ENCODE data around the gene CLDN1.

CLDN1 gene

DNA sequence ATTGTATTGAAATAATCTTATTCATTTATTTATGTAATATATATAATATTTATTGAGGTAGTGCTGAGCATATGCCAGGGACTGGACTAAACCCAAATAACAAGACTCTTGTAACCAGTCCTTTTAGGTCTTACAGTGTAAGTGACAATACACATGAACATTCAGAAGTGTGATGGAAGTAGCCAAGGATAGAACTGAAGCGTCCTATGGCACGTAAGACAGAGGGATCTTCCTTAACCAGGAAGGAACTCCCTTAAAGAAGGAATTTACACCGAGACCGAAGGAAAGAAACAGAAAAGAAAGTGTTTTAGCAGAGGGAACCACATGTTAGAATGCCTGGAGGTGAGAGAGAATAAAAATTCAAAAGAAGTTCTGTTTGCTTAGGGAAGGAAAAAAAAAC is 23.6 kb upstream of the CLDN1 start:
- Mint-ChIP-seq H3K27ac (no peak overlapping the region), H3K4me1 (no peaks in the 10 kb centered on the region), H3K27me3 (no peaks in the 10 kb centered on the region), H3K36me3 (no peaks in the 10 kb centered on the region), H3K9me3 (peaks cover 10 to 20% of the 10 kb centered on the region in 2 donors), H3K4me3 (no peak overlapping the region)
- DNase-seq = no peak
- no peak for ATAC-seq (replicated peaks)

DNA sequence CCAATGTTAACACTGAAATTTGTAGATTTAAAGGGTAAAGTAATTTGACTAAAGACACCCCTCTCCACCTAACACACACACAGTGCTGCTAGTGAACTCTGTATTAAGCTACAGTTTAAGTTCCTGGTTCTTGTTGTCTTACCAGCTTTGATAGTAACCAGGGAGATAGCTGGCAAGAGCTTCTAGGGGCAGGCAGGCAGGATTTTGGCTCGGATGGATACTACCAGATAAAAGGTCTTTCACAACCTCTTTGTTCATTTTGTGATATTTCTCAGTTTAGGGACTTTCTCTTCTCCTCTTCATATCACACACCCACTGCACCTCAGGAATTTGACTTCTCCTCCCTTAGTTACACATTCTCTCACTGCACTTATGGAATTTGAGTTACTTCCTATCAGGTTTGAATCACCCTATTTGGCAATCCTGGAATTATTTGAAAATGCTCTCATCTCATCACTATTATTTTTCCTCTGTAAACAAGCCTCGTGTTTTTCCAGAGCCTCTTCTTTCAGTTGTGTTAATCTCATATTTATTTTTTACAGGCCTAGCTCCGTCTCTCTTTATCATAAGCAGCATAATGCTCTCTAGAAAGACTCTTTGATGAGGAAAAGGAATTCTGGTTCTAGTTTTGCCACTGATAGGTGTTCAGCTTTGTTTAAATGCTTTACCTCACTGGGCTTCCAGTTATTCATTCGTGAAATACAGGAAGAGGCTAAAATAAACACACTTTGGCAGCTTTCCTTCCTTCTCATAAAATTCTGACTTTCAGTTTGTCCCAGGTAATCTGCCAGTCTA is 23.0 kb upstream of the CLDN1 start:
- no peak for ATAC-seq (replicated peaks)
- Mint-ChIP-seq H3K27me3 (no peaks in the 10 kb centered on the region), H3K36me3 (no peaks in the 10 kb centered on the region), H3K4me3 (no peak overlapping the region), H3K27ac (no peak overlapping the region), H3K9me3 (peaks cover 10 to 20% of the 10 kb centered on the region in 2 donors), H3K4me1 (no peaks in the 10 kb centered on the region)
- DNase-seq = no peak

DNA sequence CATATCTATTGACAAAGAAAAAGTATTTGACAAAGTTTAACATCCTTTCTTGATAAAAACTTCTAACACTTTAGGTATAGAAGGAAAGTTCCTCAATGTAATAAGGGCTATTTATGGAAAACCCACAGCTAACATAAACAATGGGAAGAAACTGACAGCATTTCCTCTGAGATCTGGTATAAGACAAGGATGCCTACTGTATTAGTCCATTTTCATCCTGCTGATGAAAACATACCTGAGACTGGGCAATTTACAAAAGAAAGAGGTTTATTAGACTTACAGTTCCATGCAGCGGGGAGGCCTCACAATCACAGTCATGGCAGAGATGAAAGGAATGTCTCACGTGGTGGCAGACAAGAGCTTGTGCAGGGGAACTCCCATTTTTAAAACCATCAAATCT is 17.8 kb upstream of the CLDN1 start:
- Mint-ChIP-seq H3K36me3 (no peaks in the 10 kb centered on the region), H3K27ac (no peak overlapping the region), H3K9me3 (peaks cover 2 to 11% of the 10 kb centered on the region in 2 donors), H3K27me3 (no peaks in the 10 kb centered on the region), H3K4me1 (no peaks in the 10 kb centered on the region), H3K4me3 (no peak overlapping the region)
- ATAC-seq (replicated peaks) = no peak
- no peak for DNase-seq

DNA sequence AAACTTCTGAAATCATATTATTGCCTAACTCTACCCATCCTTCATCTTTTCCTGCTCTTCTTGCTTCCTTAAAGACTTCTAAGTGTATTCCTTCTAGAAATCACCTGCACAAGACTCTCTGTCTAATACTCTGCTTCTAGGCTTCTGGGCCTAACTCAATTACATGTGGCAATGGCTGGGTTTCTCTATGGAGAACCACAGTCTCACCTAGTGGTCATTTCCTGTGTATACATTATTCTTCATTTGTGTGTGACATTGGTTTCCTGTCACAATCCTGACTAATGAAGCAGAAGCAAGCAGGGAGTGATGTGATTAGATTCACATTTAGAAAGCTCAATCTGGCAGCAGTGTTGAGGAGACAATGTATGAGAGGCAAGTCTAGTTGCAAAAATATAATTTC is 16.9 kb upstream of the CLDN1 start:
- no peak overlapping the region for H3K27ac Mint-ChIP-seq

DNA sequence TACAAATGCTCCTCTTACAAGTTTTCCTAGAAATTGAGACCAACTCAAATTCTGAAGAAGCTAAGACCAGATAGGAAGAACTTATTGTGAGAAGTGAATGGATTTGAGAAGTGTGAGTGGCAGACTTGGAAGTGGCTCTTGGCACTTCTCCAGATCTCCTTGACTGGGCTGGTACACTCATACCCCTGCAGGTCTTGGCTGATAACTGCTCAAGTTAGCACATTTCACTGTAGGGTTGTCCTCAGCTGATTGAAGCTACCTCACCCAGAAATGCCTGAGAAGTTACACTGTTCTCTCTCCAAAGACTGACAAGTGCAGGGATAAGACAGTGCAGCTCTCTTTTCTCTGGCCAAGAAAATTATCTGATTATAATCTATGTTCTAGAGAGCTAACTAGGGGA is 16.5 kb upstream of the CLDN1 start:
- ATAC-seq (replicated peaks) = no peak
- no peak overlapping the region for H3K4me3 Mint-ChIP-seq

More for the DNA sequence above, 16.9 kb upstream of the CLDN1 start:
- Mint-ChIP-seq H3K36me3 (no peaks in the 10 kb centered on the region), H3K4me3 (no peak overlapping the region), H3K27me3 (no peaks in the 10 kb centered on the region), H3K4me1 (no peaks in the 10 kb centered on the region), H3K9me3 (peaks cover 2 to 11% of the 10 kb centered on the region in 2 donors)
- DNase-seq (no peak), ATAC-seq (replicated peaks) (no peak)

DNA sequence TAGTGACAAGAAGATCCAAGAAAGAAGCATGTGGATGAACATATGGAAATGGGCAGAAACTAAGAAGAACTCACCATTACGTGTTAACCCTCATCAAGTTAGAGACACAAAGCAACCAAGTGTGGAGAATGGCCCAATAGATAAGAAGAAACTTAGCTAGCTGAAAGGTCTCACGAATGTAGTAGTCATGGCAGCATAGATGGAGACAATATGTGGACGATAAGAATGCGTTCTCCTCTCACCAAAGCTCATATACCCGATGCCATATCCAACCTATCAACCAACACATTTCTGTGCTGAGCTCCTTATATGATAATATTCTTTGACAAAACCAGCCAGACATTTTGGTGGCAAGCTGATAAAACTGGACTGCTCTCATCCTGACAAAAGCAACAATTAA is 15.1 kb upstream of the CLDN1 start:
- Mint-ChIP-seq H3K4me3 (no peak overlapping the region), H3K36me3 (no peaks in the 10 kb centered on the region), H3K9me3 (peaks cover 2 to 10% of the 10 kb centered on the region in 2 donors), H3K27ac (no peak overlapping the region), H3K4me1 (no peaks in the 10 kb centered on the region), H3K27me3 (no peaks in the 10 kb centered on the region)
- no peak for DNase-seq
- ATAC-seq (replicated peaks) = no peak

More for the DNA sequence above, 16.5 kb upstream of the CLDN1 start:
- no peaks in the 10 kb centered on the region for H3K36me3 Mint-ChIP-seq
- H3K27ac Mint-ChIP-seq = no peak overlapping the region
- no peak for DNase-seq
- H3K9me3 Mint-ChIP-seq = peaks cover 2 to 11% of the 10 kb centered on the region in 2 donors
- H3K27me3 Mint-ChIP-seq = no peaks in the 10 kb centered on the region
- H3K4me1 Mint-ChIP-seq = no peaks in the 10 kb centered on the region

DNA sequence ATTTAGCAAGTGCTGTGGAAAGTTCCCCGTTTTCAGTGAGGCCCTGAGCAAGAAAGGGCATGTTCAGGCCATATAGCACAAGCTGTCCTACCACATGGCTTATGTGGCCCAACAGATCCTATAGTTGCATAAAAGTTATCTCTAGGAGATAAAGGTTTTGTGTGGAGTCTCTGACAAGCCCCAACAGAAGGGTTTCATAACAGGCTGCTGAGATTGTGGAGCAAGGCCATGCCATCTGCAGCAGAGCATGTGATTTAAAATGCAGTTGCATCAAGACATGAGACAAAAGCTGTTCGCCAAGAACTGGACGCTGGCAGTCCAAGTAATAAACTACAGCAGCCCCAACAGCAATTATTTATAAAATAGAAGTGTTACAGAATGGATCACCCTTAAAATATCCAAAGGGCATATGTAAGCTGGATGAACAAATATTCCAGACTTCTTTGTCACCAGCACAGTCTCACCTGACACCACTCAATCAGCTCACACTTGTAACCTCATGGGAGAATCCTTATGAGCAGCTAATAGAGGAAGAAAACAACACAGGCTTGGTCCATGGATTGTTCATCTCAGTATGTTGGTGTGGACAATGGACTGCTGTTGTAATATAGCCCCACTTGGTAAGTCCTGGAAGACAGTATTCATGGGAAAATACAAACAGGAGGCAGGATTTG is 14.4 kb upstream of the CLDN1 start:
- Mint-ChIP-seq H3K27me3 (no peaks in the 10 kb centered on the region), H3K36me3 (no peaks in the 10 kb centered on the region), H3K4me1 (no peaks in the 10 kb centered on the region), H3K9me3 (peaks cover 0 to 4% of the 10 kb centered on the region in 2 donors), H3K4me3 (no peak overlapping the region), H3K27ac (no peak overlapping the region)
- ATAC-seq (replicated peaks) (no peak), DNase-seq (no peak)

DNA sequence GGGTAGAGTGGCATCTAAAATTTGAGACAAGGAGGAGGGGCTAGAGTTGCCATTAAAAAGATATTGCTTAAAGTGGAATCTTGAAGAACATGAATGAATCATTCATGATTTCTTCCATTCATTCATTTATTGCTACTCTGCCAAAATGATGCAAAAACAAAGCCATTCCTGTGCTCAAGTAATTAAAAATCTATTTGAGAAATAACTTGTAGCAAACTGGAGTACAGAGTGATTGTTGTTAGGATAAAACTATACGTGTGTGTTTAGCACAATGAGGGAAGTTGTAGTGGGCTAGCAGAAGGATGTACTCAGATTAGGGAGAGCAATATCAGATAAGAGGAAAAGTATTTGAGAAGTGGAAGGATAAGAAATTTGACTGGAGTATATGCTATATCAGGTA is 11.7 kb upstream of the CLDN1 start:
- H3K27ac Mint-ChIP-seq = no peak overlapping the region
- no peaks in the 10 kb centered on the region for H3K36me3 Mint-ChIP-seq
- H3K4me3 Mint-ChIP-seq = no peak overlapping the region
- no peaks in the 10 kb centered on the region for H3K27me3 Mint-ChIP-seq
- DNase-seq (no peak), ATAC-seq (replicated peaks) (no peak)
- H3K4me1 Mint-ChIP-seq = no peaks in the 10 kb centered on the region
- no peaks in the 10 kb centered on the region for H3K9me3 Mint-ChIP-seq

DNA sequence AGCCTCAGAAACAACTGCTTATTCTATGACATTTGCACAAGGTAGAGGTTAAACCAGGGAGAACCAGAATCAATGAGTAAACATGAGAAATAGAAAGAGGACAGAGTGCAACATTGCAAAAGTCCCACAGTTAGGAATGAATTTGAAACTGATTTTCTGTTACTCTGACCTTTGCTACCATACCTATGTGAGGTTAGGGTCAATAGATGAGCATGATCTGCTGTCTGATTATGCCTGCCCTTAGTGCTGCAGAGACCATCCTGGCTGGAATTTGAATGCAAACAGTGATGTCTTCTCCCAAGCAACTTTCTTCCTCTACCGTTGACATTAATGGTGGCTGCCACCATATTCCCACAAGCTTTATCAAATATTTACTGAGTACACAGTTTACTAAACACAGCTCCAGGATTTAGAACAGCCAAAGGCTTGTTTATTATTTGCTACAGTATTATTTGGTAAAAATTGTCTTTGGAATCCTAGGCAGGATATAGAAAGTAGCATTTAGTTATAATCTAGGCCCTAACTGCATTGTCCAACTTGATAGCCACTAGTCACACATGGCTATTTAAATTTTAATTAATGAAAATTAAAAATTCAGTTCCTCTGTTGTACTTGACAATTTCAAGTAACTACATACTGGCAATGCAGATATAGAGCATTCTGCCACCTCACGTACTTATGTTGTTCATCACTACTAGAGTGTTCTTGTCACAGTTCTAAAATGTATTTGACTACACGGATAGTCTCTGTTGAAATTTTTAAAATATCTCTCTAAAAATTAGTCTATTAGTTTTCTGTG is 8.9 kb upstream of the CLDN1 start:
- H3K27me3 Mint-ChIP-seq = peaks cover 4 to 9% of the 10 kb centered on the region in 2 donors
- H3K9me3 Mint-ChIP-seq = no peaks in the 10 kb centered on the region
- no peaks in the 10 kb centered on the region for H3K36me3 Mint-ChIP-seq
- no peaks in the 10 kb centered on the region for H3K4me1 Mint-ChIP-seq
- H3K27ac Mint-ChIP-seq = no peak overlapping the region
- no peak for DNase-seq
- no peak for ATAC-seq (replicated peaks)
- no peak overlapping the region for H3K4me3 Mint-ChIP-seq

DNA sequence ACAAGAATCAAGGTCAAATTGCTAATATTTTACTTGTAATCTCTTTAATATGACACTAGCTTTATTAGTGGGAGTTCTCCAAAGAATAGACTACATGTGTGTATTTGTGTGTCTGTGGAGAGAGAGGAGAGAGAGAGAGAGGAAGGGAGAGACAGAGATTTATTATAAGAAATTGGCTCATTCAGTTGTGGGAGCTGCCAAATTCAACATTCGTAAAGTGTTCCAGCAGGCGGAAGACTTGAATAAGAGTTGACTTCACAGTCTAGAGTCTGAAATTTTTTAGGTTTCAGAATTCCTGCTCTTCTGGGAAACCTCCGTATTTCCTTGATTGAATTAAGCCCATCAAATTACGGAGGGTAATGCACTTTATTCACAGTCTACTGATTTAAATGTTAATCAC is 4.7 kb upstream of the CLDN1 start:
- DNase-seq (no peak), ATAC-seq (replicated peaks) (no peak)
- peaks cover 24 to 38% of the 10 kb centered on the region in 2 donors for H3K27me3 Mint-ChIP-seq
- no peaks in the 10 kb centered on the region for H3K36me3 Mint-ChIP-seq
- H3K27ac Mint-ChIP-seq = no peak overlapping the region
- H3K9me3 Mint-ChIP-seq = no peaks in the 10 kb centered on the region
- H3K4me3 Mint-ChIP-seq = no peak overlapping the region
- peaks cover 7 to 17% of the 10 kb centered on the region in 2 donors for H3K4me1 Mint-ChIP-seq

DNA sequence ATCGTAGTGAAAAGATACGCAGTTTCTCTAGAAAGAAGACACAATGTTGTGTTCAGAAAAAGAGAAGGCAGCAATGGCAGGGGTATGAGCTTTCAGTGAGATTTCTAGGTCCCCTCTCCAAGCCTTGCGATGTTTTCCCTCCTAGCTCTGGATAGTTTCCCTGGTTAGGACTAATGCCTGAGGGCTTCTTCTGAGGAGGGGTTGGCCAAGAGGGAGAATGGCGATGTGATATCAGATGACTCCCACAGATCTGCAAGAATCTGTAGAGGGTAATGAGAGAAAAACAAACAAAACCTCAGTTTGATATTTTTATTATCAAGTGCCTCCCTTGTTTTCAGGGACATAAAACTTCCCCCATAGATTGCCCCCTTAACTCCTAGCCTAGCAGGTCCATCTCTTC is 4.1 kb upstream of the CLDN1 start:
- Mint-ChIP-seq H3K9me3 (no peaks in the 10 kb centered on the region), H3K27me3 (peaks cover 30 to 44% of the 10 kb centered on the region in 2 donors), H3K4me3 (no peak overlapping the region), H3K36me3 (no peaks in the 10 kb centered on the region), H3K27ac (no peak overlapping the region), H3K4me1 (peaks cover 7 to 20% of the 10 kb centered on the region in 2 donors)
- ATAC-seq (replicated peaks) (no peak), DNase-seq (no peak)

DNA sequence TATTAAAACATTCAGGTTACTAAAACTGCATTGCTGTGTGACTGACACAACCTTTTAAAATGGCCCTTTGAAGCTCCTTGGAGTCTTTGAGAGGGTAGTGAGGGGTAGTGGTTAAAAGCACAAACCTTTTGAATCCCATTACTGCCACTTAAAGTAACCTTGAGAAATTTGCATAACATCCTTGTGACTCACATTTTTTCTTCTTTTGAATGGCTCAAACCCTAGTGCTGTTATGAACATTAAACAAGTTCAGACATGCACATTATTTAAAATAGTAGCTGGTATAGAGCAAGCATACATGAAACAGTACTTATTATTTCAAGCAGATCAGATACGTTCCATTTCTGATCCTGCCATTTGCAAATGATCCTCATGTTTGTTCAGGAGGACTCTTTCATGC is 3.7 kb upstream of the CLDN1 start:
- H3K36me3 Mint-ChIP-seq = no peaks in the 10 kb centered on the region
- no peak for ATAC-seq (replicated peaks)
- H3K27ac Mint-ChIP-seq = no peak overlapping the region
- no peak overlapping the region for H3K4me3 Mint-ChIP-seq
- H3K9me3 Mint-ChIP-seq = no peaks in the 10 kb centered on the region
- H3K27me3 Mint-ChIP-seq = peaks cover 34 to 48% of the 10 kb centered on the region in 2 donors
- peaks cover 7 to 20% of the 10 kb centered on the region in 2 donors for H3K4me1 Mint-ChIP-seq
- DNase-seq = no peak

DNA sequence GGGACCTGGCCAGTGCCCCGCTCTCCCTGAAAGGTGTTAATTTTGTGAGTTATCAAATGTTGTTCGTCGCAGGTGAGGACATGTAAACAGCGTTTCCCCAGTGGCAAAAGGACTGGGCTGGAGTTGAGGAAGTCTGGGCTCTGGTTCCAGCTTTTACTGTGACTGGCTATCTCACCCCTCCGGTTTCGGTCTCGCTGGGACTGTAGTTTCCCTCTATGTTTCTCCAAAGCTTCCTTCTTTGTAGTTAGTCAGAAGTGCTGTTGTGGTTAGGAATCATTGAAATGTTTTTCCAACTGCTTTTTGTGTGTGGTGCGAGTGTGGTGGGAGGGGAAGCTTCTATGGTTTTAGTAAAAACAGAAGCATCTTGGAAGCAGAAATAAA is 990 bp upstream of the CLDN1 start:
- DNase-seq = no peak
- Mint-ChIP-seq H3K4me3 (peak overlapping the region; percentile 22 to 40), H3K36me3 (no peaks in the 10 kb centered on the region), H3K4me1 (peaks cover 7 to 20% of the 10 kb centered on the region in 2 donors), H3K27ac (no peak overlapping the region), H3K9me3 (no peaks in the 10 kb centered on the region), H3K27me3 (peaks cover 34 to 52% of the 10 kb centered on the region in 2 donors)
- ATAC-seq (replicated peaks) = no peak

DNA sequence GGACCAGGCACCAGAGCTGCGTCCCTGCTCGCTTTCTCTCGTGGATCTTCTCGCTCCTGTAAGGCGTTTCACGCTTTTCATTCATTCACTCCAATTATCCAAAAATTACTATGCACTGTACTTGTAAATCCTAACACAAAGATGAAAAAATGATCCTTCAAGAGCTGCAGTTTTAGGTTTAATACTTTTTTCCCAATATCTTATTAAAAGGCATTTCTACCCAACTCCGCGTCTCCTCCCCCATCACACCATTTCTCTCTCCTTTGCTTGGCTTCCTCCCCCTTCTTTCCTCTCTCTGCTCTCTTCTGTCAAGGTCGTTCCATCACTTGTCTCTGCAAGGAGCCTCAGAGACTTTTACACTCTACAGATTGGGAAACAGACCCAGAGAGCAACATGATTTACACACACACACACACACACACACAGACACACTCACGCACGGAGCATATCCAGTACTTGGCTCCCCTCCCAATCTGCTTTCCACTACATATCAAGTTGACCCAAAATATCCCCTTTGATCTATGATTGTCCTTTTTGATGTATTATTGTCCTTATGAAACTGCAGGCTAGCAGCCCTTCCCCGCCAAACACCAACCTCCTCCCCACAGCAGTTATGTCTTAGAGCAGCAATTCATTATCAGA is 479 bp upstream of the CLDN1 start:
- no peak overlapping the region for H3K27ac Mint-ChIP-seq

More for the DNA sequence above, 479 bp upstream of the CLDN1 start:
- no peaks in the 10 kb centered on the region for H3K36me3 Mint-ChIP-seq
- peaks cover 7 to 20% of the 10 kb centered on the region in 2 donors for H3K4me1 Mint-ChIP-seq
- H3K27me3 Mint-ChIP-seq = peaks cover 34 to 52% of the 10 kb centered on the region in 2 donors
- ATAC-seq (replicated peaks) (no peak), DNase-seq (no peak)
- H3K4me3 Mint-ChIP-seq = peak overlapping the region; percentile 22 to 40
- H3K9me3 Mint-ChIP-seq = no peaks in the 10 kb centered on the region
